Subcutaneous abdominal adipose tissue (tissue), 5 donors: ENCODE results near the gene GNAL.

Experiments
- H3K27ac ChIP-seq: one replicate; pipeline ENCODE4 v1.7.0; 2013; ENCODE audit warnings: low read depth, mild to moderate bottlenecking, inconsistent platforms, low read length, moderate library complexity
- H3K27me3 ChIP-seq, 5 donors: one replicate each; pipeline ENCODE4 v1.7.0; 2013; ENCODE audit warnings: low read length in 5 of 5, inconsistent platforms in 1 of 5; ENCODE audit not compliant: control insufficient read depth in 5 of 5, insufficient read depth in 4 of 5
- H3K36me3 ChIP-seq, 5 donors: one replicate each; pipeline ENCODE4 v1.7.0; 2013; ENCODE audit warnings: low read length in 5 of 5; ENCODE audit not compliant: control insufficient read depth in 5 of 5, insufficient read depth in 5 of 5
- H3K4me1 ChIP-seq, 5 donors: one replicate each; pipeline ENCODE4 v1.7.0; 2013; ENCODE audit warnings: low read length in 5 of 5, mild to moderate bottlenecking in 3 of 5, moderate library complexity in 1 of 5; ENCODE audit not compliant: control insufficient read depth in 5 of 5, insufficient read depth in 5 of 5
- H3K4me3 ChIP-seq, 5 donors: one replicate each; pipeline ENCODE4 v1.7.0; 2013; ENCODE audit warnings: low read length in 5 of 5, low read depth in 1 of 5
- H3K9ac ChIP-seq, 5 donors: one replicate each; pipeline ENCODE4 v1.7.0; 2013; ENCODE audit warnings: low read length in 5 of 5, mild to moderate bottlenecking in 4 of 5, moderate library complexity in 3 of 5
- H3K9me3 ChIP-seq, 5 donors: one replicate each; pipeline ENCODE4 v1.7.0; 2013; ENCODE audit warnings: low read length in 5 of 5; ENCODE audit not compliant: control insufficient read depth in 5 of 5
- donor health status: healthy.
- donor health status: healthy.
- donor health status: healthy.
- donor health status: healthy.
- donor health status: healthy.

GNAL gene

DNA sequence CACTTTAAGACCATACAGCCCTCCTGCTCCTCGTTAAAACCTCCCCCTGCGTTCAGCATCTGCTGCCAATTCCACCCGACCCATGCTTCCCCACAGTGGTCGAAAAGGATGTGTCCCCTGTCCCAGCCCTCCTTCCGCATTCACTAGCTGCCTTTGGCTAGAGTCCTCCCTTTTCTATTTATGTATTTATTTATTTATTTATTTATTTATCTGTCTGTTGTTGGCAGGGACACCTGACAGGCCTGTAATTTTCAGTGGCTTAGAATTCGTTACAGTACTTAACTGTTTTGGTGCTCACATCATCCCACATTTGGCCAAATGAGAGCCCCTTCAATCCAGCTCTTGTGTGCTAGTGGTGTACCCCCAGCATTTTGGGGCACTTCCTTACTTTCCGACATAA lies 50.8 kb downstream of the GNAL start:
- Histone ChIP-seq H3K4me1 (no peaks in the 10 kb centered on the region), H3K36me3 (no peaks in the 10 kb centered on the region), H3K9ac (no peak overlapping the region), H3K27me3 (peaks cover 0 to 4% (median 0%) of the 10 kb centered on the region in 5 donors), H3K27ac (no peak overlapping the region), H3K4me3 (no peak overlapping the region), H3K9me3 (no peaks in the 10 kb centered on the region)

DNA sequence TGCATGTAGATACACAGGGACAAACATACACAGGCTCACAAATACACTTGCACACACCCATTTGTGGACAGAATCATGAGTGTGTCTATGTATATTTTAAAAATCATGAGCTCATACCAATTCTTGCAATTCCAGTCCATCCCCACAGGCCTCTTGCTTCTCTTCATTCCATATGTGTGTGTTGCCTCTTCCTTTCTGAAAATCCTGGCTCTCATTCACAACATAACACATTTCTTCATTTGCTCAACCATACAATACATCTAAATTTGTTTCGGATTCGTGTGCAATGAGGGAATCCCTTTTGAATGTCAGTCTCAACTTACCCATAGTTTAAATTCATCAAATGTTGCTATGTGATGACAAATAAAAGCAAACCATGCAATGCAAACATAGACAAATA lies 51.4 kb downstream of the GNAL start:
- no peak overlapping the region for H3K4me3 ChIP-seq
- H3K27me3 ChIP-seq, result peaks cover 0 to 4% (median 0%) of the 10 kb centered on the region in 5 donors
- no peaks in the 10 kb centered on the region for H3K9me3 ChIP-seq
- H3K4me1 ChIP-seq, result no peaks in the 10 kb centered on the region
- H3K27ac ChIP-seq, result no peak overlapping the region
- no peaks in the 10 kb centered on the region for H3K36me3 ChIP-seq
- H3K9ac ChIP-seq, result no peak overlapping the region

GRCh38 chr18:11741505-11742145 lies 52.6 kb downstream of the GNAL start:
- Histone ChIP-seq H3K9me3 (no peaks in the 10 kb centered on the region), H3K36me3 (no peaks in the 10 kb centered on the region), H3K4me1 (no peaks in the 10 kb centered on the region), H3K4me3 (no peak overlapping the region), H3K27ac (no peak overlapping the region), H3K9ac (no peak overlapping the region), H3K27me3 (peaks cover 0 to 4% (median 0%) of the 10 kb centered on the region in 5 donors)

DNA sequence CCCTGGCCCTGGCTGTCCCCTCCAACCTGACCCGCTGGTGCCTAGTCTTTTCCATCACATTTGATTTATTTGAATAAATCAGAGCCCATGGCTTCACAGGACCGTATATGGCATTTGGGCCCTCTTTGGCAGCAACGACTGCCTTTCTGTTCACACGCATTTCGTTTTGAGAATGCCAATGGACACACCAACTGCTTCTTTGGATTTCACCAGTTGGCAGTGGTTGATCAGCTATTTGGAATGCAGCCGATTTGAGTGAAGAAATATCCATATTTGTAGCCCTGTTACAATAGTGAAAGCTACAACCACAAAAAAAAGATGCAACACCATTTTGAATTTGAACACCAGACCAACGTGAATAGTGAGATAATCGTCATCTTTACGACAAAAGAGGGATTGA lies 56.5 kb downstream of the GNAL start:
- no peaks in the 10 kb centered on the region for H3K36me3 ChIP-seq
- H3K27me3 ChIP-seq, result peaks cover 0 to 16% (median 9%) of the 10 kb centered on the region in 5 donors
- no peak overlapping the region for H3K9ac ChIP-seq
- H3K4me3 ChIP-seq, result no peak overlapping the region
- H3K9me3 ChIP-seq, result no peaks in the 10 kb centered on the region
- no peak overlapping the region for H3K27ac ChIP-seq
- no peaks in the 10 kb centered on the region for H3K4me1 ChIP-seq

DNA sequence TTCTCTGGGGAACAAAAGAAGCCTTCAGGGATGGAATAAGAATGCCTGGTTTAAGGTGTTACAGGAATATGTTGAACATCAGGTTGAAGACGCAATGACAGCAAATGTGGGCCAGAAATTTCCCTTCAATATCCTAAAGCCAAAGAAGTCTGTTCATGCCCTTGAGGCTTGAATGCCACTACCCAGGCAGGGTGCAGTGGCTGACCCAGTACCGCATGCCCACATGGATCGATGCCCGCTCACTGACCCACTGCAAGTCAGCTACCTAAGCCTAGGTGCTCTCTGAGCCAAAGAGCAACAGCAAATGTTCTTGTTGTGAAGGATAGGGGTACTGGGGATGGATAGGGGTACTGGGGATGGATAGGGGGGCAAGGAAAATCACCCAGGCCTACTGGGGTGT lies 58.2 kb downstream of the GNAL start:
- Histone ChIP-seq H3K4me3 (no peak overlapping the region), H3K27me3 (peaks cover 7 to 29% (median 22%) of the 10 kb centered on the region in 5 donors), H3K9ac (no peak overlapping the region), H3K4me1 (peaks cover 0 to 14% (median 13%) of the 10 kb centered on the region in 5 donors), H3K27ac (no peak overlapping the region), H3K36me3 (no peaks in the 10 kb centered on the region), H3K9me3 (no peaks in the 10 kb centered on the region)

DNA sequence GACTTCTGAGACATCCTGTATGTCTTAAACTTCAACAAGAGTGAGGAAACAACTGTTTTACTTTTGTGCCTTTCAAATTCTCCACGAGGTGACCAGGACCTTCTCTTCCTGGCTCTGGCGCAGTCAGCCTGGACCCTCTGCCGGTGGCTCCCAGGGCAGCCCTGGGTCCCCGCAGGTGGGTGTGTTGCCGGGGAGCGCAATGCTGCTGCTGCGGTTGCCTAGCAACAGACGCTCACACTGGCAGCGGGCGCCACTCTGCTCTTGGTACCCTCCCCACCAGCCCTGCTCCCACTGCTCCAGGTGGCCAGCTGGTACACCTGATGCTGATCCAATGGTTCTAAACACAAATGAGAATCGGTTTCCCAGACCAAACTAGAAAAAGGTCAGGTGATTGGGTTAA lies 58.7 kb downstream of the GNAL start:
- Histone ChIP-seq H3K4me3 (no peak overlapping the region), H3K36me3 (no peaks in the 10 kb centered on the region), H3K27ac (no peak overlapping the region), H3K9ac (no peak overlapping the region), H3K4me1 (peaks cover 0 to 18% (median 17%) of the 10 kb centered on the region in 5 donors), H3K27me3 (peaks cover 12 to 33% (median 22%) of the 10 kb centered on the region in 5 donors), H3K9me3 (no peaks in the 10 kb centered on the region)

- H3K4me1 ChIP-seq, result peaks cover 0 to 20% (median 19%) of the 10 kb centered on the region in 5 donors
- H3K36me3 ChIP-seq, result no peaks in the 10 kb centered on the region
- H3K27ac ChIP-seq, result no peak overlapping the region
- peaks cover 12 to 34% (median 22%) of the 10 kb centered on the region in 5 donors for H3K27me3 ChIP-seq
- no peaks in the 10 kb centered on the region for H3K9me3 ChIP-seq
- H3K9ac ChIP-seq, result no peak overlapping the region
- H3K4me3 ChIP-seq, result no peak overlapping the region
Measured at GRCh38 chr18:11749305-11749704, 60.2 kb downstream of the GNAL start.

- Histone ChIP-seq H3K4me1 (peaks cover 0 to 20% (median 19%) of the 10 kb centered on the region in 5 donors), H3K9ac (no peak overlapping the region), H3K27ac (no peak overlapping the region), H3K27me3 (peaks cover 12 to 34% (median 22%) of the 10 kb centered on the region in 5 donors), H3K36me3 (no peaks in the 10 kb centered on the region), H3K4me3 (no peak overlapping the region), H3K9me3 (no peaks in the 10 kb centered on the region)
Measured at GRCh38 chr18:11750171-11750570, 61.1 kb downstream of the GNAL start.

DNA sequence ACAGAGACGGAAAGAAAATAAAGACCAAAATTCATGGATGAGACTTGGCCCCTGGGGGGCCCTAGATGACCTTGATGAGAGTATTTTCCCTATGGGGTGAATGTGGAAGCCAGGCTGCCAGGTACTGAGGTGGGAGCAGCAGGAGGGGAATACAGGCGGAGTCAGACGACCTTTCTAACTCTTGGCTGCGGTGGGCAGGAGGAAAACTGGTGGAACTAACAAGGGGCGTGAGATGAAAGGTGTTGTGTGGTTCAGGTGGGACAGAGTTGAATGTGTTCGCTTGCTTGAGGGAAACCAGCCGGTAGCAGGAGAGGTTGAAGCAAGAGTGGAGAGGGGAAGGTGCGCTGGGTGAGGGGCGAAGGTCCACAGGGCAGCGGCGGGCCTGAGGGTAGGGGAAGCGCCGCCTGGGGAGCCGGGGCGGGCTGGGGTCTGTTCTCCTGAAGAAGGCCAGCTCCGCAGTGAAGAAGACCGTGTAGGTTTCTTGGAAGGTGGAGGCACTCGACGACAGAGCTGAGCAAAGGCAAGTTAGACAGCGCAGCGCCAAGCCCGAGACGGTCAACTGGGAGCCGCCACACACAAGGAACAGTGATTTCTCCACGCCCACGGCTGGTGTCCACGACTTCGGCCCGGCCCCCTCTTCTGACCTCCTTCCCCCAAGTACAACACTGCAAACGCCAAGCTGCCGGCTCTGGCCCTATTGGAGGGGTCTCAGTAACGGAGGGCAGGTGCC lies 61.7 kb downstream of the GNAL start:
- peak overlapping the region in 4 of 5 donors; percentile 35 to 64 (median 56) for H3K4me3 ChIP-seq
- H3K36me3 ChIP-seq, result no peaks in the 10 kb centered on the region
- H3K27me3 ChIP-seq, result peaks cover 12 to 34% (median 22%) of the 10 kb centered on the region in 5 donors
- peaks cover 0 to 20% (median 19%) of the 10 kb centered on the region in 5 donors for H3K4me1 ChIP-seq
- H3K9ac ChIP-seq, result no peak overlapping the region
- H3K9me3 ChIP-seq, result no peaks in the 10 kb centered on the region
- H3K27ac ChIP-seq, result no peak overlapping the region

DNA sequence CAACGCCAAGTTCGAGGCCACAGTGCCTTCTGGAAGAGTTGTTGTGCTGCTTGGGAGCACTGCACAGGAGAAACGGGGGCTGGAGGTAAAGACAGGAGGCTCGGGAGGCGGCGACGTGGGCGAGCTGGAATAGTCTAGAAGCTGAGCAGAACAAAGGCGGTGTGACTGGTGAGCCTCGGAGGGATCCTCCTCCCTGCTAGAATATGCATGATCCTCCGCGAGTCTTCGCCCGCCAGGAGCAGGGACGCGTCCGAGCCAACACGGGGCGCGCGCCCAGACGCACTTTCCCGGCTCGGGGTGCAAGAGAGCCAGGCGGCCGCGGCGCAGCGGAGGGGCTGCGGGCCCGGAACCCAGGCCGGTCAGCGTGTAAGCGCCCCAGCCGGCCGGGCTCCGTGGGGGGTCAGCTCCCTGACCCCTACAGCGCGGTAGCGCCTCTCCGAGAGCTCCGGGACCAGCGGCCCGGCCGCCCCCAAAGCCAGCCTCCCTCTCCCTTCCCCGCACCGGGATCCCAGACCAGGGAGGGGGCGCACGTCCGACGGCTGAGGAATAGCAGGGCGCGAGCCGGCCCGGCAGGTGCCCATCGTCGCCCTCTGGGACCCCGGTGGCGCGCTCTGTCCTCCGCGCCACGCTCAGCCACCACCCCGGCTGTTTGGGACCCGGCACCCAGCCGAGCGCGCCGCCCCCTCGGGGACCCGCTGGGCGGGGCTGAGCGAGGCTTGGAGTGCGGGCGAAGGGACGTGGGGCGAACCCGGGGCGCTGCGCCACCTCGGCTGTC lies 62.5 kb downstream of the GNAL start:
- H3K27ac ChIP-seq, result no peak overlapping the region
- H3K36me3 ChIP-seq, result no peaks in the 10 kb centered on the region
- H3K4me1 ChIP-seq, result peaks cover 0 to 20% (median 19%) of the 10 kb centered on the region in 5 donors
- no peak overlapping the region for H3K9ac ChIP-seq
- H3K4me3 ChIP-seq, result peak overlapping the region; percentile 35 to 64 (median 56)
- peaks cover 12 to 34% (median 22%) of the 10 kb centered on the region in 5 donors for H3K27me3 ChIP-seq
- no peaks in the 10 kb centered on the region for H3K9me3 ChIP-seq
